ENCODE measurements around the gene NDUFB2.
"Not testable (repeated sequence)": the region's sequence is repeated elsewhere in the genome, so short reads cannot be mapped to it uniquely, and the experiment has no call there.

Gene NDUFB2

DNA sequence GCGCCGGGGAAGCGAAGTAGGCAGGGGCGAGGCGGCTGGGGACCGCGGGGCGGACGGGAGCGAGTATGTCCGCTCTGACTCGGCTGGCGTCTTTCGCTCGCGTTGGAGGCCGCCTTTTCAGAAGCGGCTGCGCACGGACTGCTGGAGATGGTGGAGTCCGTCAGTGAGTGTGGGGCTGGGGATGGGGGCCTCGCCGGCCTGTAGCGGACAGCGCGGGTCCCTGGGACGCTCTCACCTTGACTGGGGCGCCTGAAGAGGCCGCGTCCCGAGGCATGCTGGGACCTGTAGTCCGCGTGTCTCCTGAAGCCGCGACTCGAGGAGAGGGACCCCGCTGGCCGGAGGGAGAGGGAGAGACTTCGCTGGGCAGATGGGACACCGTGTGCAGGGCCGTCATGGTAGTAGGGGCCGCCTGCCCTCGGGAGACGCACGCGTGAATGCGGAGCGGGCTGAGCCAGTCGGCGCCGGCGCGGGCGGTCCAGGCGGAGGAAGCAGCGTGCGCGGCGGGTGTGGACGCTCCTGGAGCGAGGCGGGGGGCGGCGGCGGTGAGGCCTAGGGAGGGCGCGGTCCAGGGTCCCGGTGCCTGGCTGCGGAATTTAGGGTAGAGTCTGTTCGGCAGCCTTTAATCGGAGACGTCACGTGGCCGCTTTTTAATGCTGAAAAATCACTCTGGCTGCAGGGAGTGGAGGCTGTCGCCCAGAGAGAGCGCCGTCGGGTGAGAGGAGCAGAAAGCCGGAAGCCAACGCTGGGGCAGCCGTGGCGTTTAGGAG is at the start of gene NDUFB2:
TSS of gene NDUFB2 (plus strand) at position 29 of the 767 bp plus-strand sequence. CDS start at position 66, 37 bp downstream.
- in situ Hi-C loops (cut with MboI; ENCODE audit: low sequenced_read_pairs): no loop called here

DNA sequence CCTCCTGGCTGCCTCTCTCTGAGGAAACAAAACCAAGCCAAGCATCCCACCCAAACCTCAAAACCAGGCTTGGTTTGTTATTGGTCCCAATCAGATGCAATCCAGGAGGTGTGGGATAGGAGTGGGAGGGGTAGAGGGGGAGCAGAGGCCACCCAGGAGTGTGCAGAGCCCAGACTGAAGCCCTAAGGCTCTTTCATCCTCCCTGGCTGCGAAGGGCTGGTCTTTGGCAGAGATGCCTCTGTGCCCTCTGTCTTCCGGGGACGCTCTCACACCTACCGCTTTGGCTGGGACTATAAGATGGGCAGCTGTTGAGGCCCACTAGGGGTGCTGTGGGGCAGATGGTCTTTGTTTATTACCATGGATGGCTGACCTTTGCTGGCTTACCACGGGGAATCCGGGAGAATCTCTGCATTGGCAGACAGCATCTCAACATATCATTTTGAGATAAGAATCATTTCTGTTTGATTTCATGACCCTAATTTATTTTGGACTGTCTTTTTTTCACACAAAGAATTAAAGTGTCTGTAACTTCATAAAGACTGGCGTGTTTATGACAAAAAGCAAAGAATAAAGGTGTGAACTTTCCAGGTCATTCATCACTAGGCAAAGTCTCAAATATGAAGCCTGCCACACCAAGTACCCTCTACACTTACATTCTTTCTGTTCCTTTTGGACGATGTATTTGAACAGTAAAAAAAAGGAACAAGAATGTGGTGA is 49.4 kb upstream of the NDUFB2 start:
- in situ Hi-C loops (cut with MboI; ENCODE audit: low sequenced_read_pairs): no loop called here

- in situ Hi-C loops (cut with MboI; ENCODE audit: low sequenced_read_pairs): no loop called here
Observed at GRCh38 chr7:140649556-140650205, 46.8 kb upstream of the NDUFB2 start.

GRCh38 chr7:140650367-140650766 is 46.1 kb upstream of the NDUFB2 start:
- in situ Hi-C loops (cut with MboI; ENCODE audit: low sequenced_read_pairs): no loop called here

DNA sequence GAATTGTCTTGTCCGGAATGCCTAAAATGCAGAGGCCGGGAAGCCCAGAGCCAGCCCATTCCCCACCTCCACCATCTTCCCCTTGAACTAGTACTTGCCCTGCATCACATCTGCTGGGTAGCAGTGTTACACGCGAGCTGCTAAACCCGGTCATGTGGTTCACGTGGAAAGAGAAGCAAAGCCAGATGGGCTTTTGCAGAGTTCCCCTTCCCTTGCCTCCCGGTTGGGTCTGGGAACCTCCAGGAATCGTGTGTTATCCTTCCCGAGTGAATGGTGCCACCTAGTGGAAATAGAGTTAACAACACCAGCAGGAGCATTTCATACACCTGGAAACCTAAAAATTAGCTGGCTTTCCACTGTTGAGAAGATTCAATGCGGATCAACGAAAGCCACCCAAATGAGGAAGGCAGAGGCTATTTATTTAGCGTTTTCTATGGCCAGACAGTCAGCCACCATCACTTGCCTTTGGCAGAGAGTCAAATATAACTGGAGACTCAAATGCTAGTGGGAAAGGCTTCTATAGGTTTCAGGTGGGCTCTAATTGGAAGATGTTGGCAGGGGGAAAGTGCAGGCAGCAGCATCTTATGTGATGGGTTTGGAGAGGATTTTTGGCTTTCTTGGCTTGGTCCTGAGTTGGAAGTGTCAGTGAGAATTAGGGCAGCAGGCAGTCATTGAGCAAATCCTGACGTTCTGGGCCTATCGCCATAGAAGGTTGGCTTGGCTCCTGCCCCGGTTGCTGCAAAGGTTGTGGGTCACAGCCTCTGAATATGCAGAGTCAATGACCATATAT is 43.0 kb upstream of the NDUFB2 start:
- in situ Hi-C loops (cut with MboI; ENCODE audit: low sequenced_read_pairs): no loop called here

- in situ Hi-C loops (cut with MboI; ENCODE audit: low sequenced_read_pairs): no loop called here
Observed at GRCh38 chr7:140654109-140654387, 42.5 kb upstream of the NDUFB2 start.

DNA sequence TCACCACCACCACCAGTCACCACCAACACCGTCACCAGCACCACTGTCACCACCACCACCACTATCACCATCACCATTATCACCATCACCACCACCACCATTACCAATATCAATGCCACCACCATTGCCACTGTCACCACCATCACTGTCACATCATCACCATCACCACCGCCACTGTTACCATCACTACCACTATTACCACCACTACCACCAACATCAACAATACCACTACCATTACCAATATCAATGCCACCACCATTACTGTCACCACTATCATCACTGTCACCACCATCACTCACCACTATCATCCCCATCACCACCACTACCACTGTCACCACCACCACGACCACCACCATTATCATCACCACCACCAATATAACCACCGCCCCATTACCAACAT is 41.8 kb upstream of the NDUFB2 start:
- in situ Hi-C loops (cut with MboI; ENCODE audit: low sequenced_read_pairs): no loop called here

GRCh38 chr7:140655511-140656408 is 40.7 kb upstream of the NDUFB2 start:
- in situ Hi-C loops (cut with MboI; ENCODE audit: low sequenced_read_pairs): no loop called here

GRCh38 chr7:140656548-140657515 is 39.7 kb upstream of the NDUFB2 start:
- in situ Hi-C loops (cut with MboI; ENCODE audit: low sequenced_read_pairs): no loop called here

GRCh38 chr7:140657891-140658290 is 38.6 kb upstream of the NDUFB2 start:
- in situ Hi-C loops (cut with MboI; ENCODE audit: low sequenced_read_pairs): no loop called here

DNA sequence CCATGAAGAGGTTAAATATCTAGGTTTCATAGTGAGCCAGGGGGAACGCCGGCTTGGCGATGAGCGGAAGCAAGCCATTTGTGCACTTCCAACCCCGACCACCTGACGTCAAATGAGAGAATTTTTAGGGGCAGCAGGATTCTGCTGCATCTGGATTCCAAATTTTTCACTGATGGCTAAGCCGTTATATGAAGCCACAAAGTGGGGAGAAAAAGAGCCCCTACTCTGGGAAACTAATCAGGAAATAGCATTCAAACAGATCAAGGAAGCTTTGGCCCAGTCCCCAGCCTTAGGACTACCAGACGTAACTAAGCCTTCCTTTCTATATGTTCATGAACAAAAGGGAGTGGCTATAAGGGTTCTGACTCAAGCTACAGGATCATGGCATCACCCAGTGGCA is 36.7 kb upstream of the NDUFB2 start:
- in situ Hi-C loops (cut with MboI; ENCODE audit: low sequenced_read_pairs): no loop called here

DNA sequence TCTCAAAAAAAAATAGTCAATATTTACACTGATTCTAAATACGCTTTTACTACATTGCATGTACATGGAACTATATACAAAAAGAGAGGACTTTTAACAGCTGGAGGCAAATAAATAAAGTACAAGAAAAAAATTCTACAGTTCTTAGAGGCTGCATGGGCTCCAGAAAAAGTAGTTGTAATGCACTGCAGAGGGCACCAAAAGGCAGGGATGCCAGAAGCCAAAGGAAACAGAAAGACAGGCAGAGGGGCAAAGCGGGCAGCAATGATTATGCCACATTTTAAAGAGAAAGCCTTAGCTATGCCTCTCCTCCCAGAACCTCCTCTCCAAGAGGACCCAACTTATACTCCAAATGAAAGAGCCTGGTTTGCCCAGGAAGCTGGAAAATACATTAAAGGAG is 35.4 kb upstream of the NDUFB2 start:
- in situ Hi-C loops (cut with MboI; ENCODE audit: low sequenced_read_pairs): no loop called here

DNA sequence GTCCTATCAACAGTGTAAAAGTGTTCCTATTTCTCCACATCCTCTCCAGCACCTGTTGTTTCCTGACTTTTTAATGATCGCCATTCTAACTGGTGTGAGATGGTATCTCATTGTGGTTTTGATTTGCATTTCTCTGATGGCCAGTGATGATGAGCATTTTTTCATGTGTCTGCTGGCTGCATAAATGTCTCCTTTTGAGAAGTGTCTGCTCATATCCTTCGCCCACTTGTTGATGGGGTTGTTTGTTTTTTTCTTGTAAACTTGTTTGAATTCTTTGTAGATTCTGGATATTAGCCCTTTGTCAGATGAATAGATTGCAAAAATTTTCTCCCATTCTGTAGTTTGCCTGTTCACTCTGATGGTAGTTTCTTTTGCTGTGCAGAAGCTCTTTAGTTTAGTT is 33.6 kb upstream of the NDUFB2 start:
- in situ Hi-C loops (cut with MboI; ENCODE audit: low sequenced_read_pairs): not testable (repeated sequence)

DNA sequence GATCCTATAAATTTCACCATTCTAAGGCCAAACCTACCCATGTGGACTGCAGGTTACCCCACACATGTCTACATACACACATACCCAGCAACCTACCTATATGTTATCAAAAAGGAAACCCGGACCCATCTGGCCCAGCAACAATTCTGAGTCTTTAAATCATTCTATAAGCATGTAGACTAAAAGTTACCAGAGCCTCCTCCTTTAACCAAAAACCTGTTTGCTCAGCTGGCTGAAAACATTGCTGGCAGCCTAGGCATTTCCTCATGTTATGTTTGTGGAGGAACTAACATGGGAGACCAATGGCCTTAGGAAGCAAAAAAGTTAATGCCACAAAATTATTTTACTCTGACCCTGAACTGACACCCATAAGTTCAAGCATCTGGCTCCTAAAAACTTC is 29.0 kb upstream of the NDUFB2 start:
- in situ Hi-C loops (cut with MboI; ENCODE audit: low sequenced_read_pairs): no loop called here

GRCh38 chr7:140668641-140669040 is 27.9 kb upstream of the NDUFB2 start:
- in situ Hi-C loops (cut with MboI; ENCODE audit: low sequenced_read_pairs): no loop called here

- in situ Hi-C loops (cut with MboI; ENCODE audit: low sequenced_read_pairs): no loop called here
Observed at GRCh38 chr7:140669352-140669751, 27.2 kb upstream of the NDUFB2 start.

GRCh38 chr7:140669862-140670261 is 26.6 kb upstream of the NDUFB2 start:
- in situ Hi-C loops (cut with MboI; ENCODE audit: low sequenced_read_pairs): not testable (repeated sequence)

- in situ Hi-C loops (cut with MboI; ENCODE audit: low sequenced_read_pairs): no loop called here
Observed at GRCh38 chr7:140670343-140670935, 26.1 kb upstream of the NDUFB2 start.

DNA sequence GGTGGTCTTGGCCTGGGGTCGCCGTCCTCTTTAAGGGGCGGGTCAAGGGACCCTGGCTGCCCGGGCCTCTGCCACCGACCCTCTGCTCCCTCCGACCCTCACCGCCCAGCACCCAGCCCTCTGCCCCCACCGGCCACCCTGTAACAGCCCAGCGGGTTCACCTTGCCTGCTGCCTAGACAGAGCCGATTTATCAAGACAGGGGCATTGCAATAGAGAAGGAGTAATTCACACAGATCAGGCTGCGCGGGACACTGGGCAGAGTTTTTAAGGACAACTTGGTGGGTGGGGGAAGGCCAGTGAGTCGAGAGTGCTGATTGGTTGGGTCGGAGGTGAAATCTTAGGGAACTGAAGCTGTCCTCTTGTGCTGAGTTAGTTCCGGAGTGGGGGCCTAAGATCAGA is 24.5 kb upstream of the NDUFB2 start:
- in situ Hi-C loops (cut with MboI; ENCODE audit: low sequenced_read_pairs): no loop called here

Data from hTERT RPE-1 (cell line).